PC-9 (cell line): ENCODE data around the gene CARS2. TPM values are rescaled to one million over a fixed set of nuclear protein-coding genes. Genes with fewer than 3 reads are reported as not detected.

Source experiments
- BruUV-seq: library from RNA; stranded (reverse); fragments of 400-500 nt; replicated peaks from 2 replicates; lab custom pipeline; 2021; lab: Mats Ljungman, UMichigan
- CTCF ChIA-PET: fragments of 300-600 bp; sonication (Branson Sonifier 250); formaldehyde crosslinking; loops from one replicate; lab custom pipeline; 2022; ENCODE audit warnings: antibody characterized with exemption; lab: Charles Lee
- POLR2A ChIA-PET: fragments of 300-600 bp; sonication (Branson Sonifier 250); formaldehyde crosslinking; loops from one replicate; lab custom pipeline; 2022; ENCODE audit warnings: antibody characterized with exemption; ENCODE audit not compliant: unreplicated experiment; lab: Charles Lee
- DNase-seq, 2 experiments: peaks; one replicate each; pipeline versions ENCODE4 v3.0.0 to v3.0.0-alpha.2; 2015 to 2022; ENCODE audit warnings: mixed read lengths in 1 of 2
- H2AFZ ChIP-seq: fragments of 200-600 bp; sonication (generic); 2 replicates; pipeline ENCODE4 v1.8.1; 2017; ENCODE audit warnings: antibody characterized with exemption
- H3F3A ChIP-seq: fragments of 200-600 bp; sonication (generic); 2 replicates; pipeline ENCODE4 v1.8.1; 2017; ENCODE audit warnings: antibody characterized with exemption, mild to moderate bottlenecking, low read depth; ENCODE audit not compliant: insufficient read depth
- H3K27ac ChIP-seq: fragments of 200-600 bp; sonication (generic); 2 replicates; pipeline ENCODE4 v1.6.1; 2016; ENCODE audit warnings: mixed run types
- H3K27me3 ChIP-seq: fragments of 200-600 bp; sonication (generic); 2 replicates; pipeline ENCODE4 v1.6.1; 2016; ENCODE audit warnings: low read depth, mixed run types; ENCODE audit not compliant: insufficient read depth
- H3K36me3 ChIP-seq: fragments of 200-600 bp; sonication (generic); 2 replicates; pipeline ENCODE4 v1.6.1; 2016; ENCODE audit warnings: low read depth, mixed run types
- H3K4me1 ChIP-seq: fragments of 200-600 bp; sonication (generic); replicated peaks from 2 replicates; pipeline ENCODE4 v1.6.1; 2016; ENCODE audit warnings: mixed run types; ENCODE audit not compliant: insufficient read depth
- H3K4me2 ChIP-seq: fragments of 200-600 bp; sonication (generic); 2 replicates; pipeline ENCODE4 v1.6.1; 2017; ENCODE audit warnings: mixed run types
- H3K4me3 ChIP-seq: fragments of 200-600 bp; sonication (generic); 2 replicates; pipeline ENCODE4 v1.6.1; 2016; ENCODE audit warnings: mixed run types
- H3K79me2 ChIP-seq: fragments of 200-600 bp; sonication (generic); 2 replicates; pipeline ENCODE4 v1.6.1; 2017; ENCODE audit warnings: low read depth, mixed run types
- H3K9me2 ChIP-seq: fragments of 200-600 bp; sonication (generic); 2 replicates; pipeline ENCODE4 v1.8.1; 2017; ENCODE audit warnings: mild to moderate bottlenecking; ENCODE audit not compliant: insufficient read depth
- H3K9me3 ChIP-seq: fragments of 200-600 bp; sonication (generic); 2 replicates; pipeline ENCODE4 v1.8.1; 2016; ENCODE audit warnings: low read depth; ENCODE audit not compliant: insufficient read depth
- H4K20me1 ChIP-seq: fragments of 200-600 bp; sonication (generic); 2 replicates; pipeline ENCODE4 v1.8.1; 2017; ENCODE audit not compliant: insufficient read depth
- CTCF ChIP-seq: fragments of 200-600 bp; sonication (generic); conservative IDR thresholded peaks from 2 replicates; pipeline ENCODE4 v1.6.1; 2017; ENCODE audit warnings: mixed run types, antibody characterized with exemption, mild to moderate bottlenecking, moderate library complexity
- EZH2 ChIP-seq: fragments of 200-600 bp; sonication (generic); IDR thresholded peaks from 2 replicates; pipeline ENCODE4 v1.8.0; 2017; ENCODE audit warnings: antibody characterized with exemption, low read depth
- intact Hi-C: fragments of 100-400 bp; cut with micrococcal nuclease; formaldehyde crosslinking; loops from one replicate; pipeline ENCODE4 v1.10.0; 2022; ENCODE audit not compliant: unreplicated experiment
- total RNA-seq: library from RNA; stranded (reverse); gene quantifications from 2 replicates; pipeline ENCODE4 v1.2.3, GENCODE V29; 2021

CARS2 gene
- total RNA-seq, 1 experiment from 2014 or later: 67.0 TPM

DNA sequence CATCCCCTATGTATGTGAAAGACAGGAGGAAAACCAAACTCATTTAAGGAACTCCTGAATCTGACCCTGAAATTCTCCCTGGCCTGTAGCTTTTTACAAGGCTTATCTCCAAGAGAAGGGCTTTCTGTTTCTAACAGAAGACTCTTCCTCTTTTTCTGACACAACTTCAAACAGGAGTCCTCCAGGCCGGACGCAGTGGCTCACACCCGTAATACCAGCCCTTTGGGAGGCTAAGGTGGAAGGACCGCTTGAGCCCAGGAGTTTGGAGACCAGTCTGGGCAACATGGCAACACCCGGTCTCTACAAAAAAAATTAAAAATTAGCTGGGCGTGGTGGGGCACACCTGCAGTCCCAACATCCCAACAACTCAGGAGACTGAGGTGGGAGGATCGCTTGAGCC, 41.9 kb downstream of the CARS2 start:
- CTCF ChIA-PET: no interaction called here

DNA sequence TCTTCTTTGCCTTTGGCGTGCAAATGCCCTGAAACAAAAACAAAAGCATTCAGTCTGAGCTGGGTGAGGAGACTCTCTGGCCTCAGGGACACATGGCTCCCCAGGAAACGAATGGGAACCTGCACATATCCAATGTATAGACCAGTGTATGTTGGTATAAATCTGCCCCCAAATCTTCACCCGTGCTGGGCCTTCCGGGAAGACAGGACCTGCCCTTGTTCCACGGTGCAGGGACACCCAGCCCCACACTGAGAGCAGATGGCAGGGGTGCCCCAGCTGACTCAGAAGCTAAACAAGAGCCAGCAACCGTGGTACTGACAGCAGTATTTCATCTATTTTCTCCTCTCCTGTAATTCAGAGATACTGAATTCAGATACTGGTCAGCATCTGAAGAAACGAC, 42.4 kb downstream of the CARS2 start:
- no peak overlapping the region for H3K4me3 ChIP-seq
- no TSS peak for BruUV-seq
- no peaks in the 10 kb centered on the region for H3K79me2 ChIP-seq
- POLR2A ChIA-PET: no interaction called here
- H3K4me1 ChIP-seq: no peaks in the 10 kb centered on the region
- H2AFZ ChIP-seq: no peak overlapping the region
- no peak overlapping the region for H3K27ac ChIP-seq
- CTCF ChIA-PET: no interaction called here
- H4K20me1 ChIP-seq: no peaks in the 10 kb centered on the region
- H3K9me3 ChIP-seq: no peaks in the 10 kb centered on the region
- H3K27me3 ChIP-seq: no peaks in the 10 kb centered on the region
- TF ChIP-seq CTCF: no peak
- TF ChIP-seq EZH2: no peak
- intact Hi-C loops: no loop called here
- no peaks in the 10 kb centered on the region for H3F3A ChIP-seq
- DNase-seq: no peak
- H3K9me2 ChIP-seq: no peaks in the 10 kb centered on the region
- H3K4me2 ChIP-seq: no peak overlapping the region
- H3K36me3 ChIP-seq: peaks cover 35% of the 10 kb centered on the region; the same call in 1 of the 2 replicates

More for the DNA sequence above, 41.9 kb downstream of the CARS2 start:
- intact Hi-C loops: no loop called here
- POLR2A ChIA-PET: no interaction called here
- Histone ChIP-seq H3K4me3 (no peak overlapping the region), H3K4me2 (no peak overlapping the region), H3K27ac (no peak overlapping the region), H3K9me3 (no peaks in the 10 kb centered on the region), H3K4me1 (no peaks in the 10 kb centered on the region), H3K27me3 (no peaks in the 10 kb centered on the region), H3K9me2 (no peaks in the 10 kb centered on the region), H3F3A (no peaks in the 10 kb centered on the region), H2AFZ (no peak overlapping the region), H4K20me1 (no peaks in the 10 kb centered on the region), H3K36me3 (peaks cover 39% of the 10 kb centered on the region; the same call in 1 of the 2 replicates), H3K79me2 (no peaks in the 10 kb centered on the region)
- no peak for DNase-seq
- BruUV-seq: no TSS peak
- TF ChIP-seq EZH2 (no peak), CTCF (no peak)

- H3K27me3 ChIP-seq: no peaks in the 10 kb centered on the region
- intact Hi-C loops: no loop called here
- no peaks in the 10 kb centered on the region for H3K9me3 ChIP-seq
- DNase-seq: no peak
- no peaks in the 10 kb centered on the region for H3K79me2 ChIP-seq
- peaks cover 32% of the 10 kb centered on the region; the same call in 1 of the 2 replicates for H3K36me3 ChIP-seq
- no peaks in the 10 kb centered on the region for H3K9me2 ChIP-seq
- TF ChIP-seq CTCF (no peak), EZH2 (no peak)
- no peaks in the 10 kb centered on the region for H4K20me1 ChIP-seq
- ChIA-PET POLR2A (no interaction called here), CTCF (no interaction called here)
- H3K27ac ChIP-seq: no peak overlapping the region
- no peaks in the 10 kb centered on the region for H3K4me1 ChIP-seq
- no peak overlapping the region for H3K4me3 ChIP-seq
- BruUV-seq: no TSS peak
- no peaks in the 10 kb centered on the region for H3F3A ChIP-seq
- no peak overlapping the region for H3K4me2 ChIP-seq
- H2AFZ ChIP-seq: no peak overlapping the region
Observed at GRCh38 chr13:110662777-110663443, 43.0 kb downstream of the CARS2 start.
